Eye (tissue), 1 donor: ENCODE data around the gene FGF18.
"Not testable (repeated sequence)": the region's sequence is repeated elsewhere in the genome, so short reads cannot be mapped to it uniquely, and the experiment has no call there.

Experiments
- DNase-seq: peaks from one replicate; pipeline ENCODE4 v3.0.0-alpha.2; 2015

Gene FGF18, protein sequence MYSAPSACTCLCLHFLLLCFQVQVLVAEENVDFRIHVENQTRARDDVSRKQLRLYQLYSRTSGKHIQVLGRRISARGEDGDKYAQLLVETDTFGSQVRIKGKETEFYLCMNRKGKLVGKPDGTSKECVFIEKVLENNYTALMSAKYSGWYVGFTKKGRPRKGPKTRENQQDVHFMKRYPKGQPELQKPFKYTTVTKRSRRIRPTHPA

DNA sequence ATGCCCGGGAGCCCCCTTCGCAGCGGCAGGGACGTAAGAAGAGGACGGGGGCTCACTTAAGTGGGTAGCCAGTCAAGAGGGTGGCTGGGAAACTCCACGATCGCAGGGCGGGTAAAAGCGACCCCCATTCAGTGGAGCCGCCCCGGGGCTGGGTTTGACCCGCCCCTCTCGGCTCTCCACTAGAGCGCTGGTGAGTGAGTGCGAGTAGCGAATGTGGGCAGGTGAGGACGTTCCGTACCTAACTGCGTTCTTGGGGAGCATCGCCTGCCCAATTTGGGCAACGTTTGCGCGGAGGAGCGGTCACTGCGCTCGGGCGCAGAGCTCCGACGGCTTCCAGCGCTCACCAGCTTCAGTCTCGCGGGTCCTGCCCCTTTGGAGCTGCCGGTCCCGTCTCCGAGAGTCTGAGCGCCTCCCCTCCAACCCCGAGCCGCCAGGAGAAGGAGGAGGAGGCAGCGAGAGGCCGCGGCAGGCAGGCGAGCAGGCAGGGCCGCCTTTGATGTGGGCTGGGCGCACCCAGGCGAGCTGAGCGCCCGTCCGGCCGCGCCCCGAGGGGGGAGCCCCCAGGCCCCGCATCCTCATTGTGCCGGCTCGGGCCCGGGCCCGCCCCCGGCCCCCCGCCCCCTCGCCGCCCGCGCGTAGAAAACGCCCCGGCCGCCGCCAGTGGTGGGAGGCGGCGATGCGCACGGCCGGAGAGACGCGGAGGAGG lies at the start of gene FGF18:
TSS of gene FGF18 (plus strand) at position 666 of the 706 bp plus-strand sequence. CDS start 553 bp downstream, outside the sequence.
- DNase-seq, result peak; percentile 86

DNA sequence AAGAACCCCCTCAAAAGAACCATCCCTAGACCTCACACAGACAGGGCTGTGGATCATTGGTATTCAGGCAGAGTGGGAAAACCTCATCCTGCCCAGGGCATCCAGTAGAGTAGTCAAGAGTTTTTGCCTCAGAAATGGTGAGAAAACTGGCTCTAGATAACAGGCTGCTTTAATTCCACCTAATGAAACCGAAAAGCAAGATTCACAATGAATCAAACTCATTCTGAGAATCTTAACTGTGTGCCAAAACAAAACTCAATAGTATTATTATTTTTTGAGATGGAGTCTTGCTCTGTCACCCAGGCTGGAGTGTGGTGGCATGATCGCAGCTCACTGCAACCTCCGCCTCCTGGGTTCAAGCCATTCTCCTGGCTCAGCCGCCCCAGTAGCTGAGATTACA lies 49.5 kb upstream of the FGF18 start:
- no peak for DNase-seq

DNA sequence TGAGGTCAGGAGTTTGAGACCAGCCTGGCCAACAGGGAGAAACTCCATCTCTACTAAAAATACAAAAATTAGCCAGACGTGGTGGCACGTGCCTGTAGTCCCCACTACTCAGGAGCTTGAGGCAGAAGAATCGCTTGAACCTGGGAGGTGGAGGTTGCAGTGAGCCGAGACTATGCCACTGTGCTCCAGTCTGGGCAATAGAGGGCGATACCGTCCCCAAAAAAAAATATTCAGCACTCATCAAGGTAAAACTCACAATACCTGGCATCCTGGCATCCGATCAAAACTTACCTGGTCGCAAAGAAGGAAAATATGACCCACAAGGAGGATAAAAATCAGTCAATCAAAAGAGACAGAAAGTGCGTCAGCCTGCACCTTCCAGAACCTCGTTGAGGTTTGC lies 48.6 kb upstream of the FGF18 start:
- not testable (repeated sequence) for DNase-seq

DNA sequence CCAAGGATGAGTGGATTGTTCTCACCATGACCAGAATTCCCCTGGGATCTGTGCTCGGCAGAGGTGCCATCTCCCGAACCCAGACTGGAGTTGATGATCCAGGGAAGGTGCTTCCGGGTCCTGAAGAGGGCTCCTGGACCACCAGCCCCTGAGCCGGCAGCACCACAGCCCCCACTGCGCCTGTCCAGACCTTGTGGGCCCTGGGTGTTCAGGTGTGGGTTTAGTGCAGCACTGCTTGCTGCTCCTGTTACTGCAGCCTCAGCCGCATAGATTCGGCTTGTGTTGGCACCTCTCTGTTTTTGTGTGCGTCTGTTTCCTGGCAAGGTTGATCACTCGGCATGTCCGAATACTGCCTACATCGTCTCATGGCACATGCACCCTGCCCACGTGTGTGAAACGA lies 48.1 kb upstream of the FGF18 start:
- no peak for DNase-seq

DNA sequence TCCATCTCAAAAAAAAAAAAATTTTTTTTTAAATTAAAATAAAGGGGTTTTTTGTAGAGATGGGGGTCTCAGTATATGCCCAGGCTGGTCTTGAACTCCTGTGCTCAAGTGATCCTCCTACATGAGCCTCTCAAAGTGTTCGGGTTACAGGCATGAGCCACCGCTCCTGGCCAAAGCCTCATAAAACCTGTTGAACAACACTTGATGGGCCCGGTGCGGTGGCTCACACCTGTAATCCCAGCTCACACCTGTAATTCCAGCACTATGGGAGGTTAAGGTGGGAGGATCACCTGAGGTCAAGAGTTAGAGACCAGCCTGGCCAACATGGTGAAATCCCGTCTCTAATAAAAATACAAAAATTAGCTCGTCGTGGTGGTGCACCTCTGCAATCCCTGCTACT lies 39.5 kb upstream of the FGF18 start:
- no peak for DNase-seq

DNA sequence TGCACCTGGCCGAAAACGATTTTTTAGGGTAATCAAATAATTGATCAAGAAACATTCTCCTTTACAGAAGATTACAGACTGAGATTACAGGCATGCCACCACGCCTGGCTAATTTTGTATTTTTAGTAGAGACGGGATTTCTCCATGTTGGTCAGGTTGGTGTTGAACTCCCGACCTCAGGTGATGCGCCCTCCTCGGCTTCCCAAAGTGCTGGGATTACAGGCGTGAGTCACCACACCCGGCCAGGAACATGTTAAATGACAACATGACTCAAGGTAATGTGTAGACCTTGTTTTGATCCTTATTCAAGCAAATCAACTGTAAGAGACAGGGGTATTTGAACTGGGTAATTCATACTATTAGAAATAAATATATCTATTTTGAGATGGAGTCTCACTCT lies 35.0 kb upstream of the FGF18 start:
- not testable (repeated sequence) for DNase-seq

DNA sequence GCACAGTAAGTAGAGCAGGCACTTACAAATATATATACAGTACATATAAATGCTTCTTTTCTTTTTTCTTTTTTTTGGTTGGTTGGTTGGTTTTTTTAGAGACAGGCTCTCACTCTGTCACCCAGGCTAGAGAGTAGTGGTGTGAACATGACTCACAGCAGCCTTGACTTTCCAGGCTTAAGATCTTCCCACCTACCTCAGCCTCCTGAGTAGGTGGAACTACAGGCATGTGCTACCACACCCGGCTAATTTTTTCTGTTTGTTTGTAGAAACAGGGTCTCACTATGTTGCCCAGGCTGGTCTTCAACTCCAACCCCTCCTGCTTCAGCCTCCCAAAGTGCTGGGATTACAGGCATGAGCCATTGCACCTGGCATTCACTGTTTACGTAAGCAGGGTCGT lies 34.4 kb upstream of the FGF18 start:
- DNase-seq, result not testable (repeated sequence)

DNA sequence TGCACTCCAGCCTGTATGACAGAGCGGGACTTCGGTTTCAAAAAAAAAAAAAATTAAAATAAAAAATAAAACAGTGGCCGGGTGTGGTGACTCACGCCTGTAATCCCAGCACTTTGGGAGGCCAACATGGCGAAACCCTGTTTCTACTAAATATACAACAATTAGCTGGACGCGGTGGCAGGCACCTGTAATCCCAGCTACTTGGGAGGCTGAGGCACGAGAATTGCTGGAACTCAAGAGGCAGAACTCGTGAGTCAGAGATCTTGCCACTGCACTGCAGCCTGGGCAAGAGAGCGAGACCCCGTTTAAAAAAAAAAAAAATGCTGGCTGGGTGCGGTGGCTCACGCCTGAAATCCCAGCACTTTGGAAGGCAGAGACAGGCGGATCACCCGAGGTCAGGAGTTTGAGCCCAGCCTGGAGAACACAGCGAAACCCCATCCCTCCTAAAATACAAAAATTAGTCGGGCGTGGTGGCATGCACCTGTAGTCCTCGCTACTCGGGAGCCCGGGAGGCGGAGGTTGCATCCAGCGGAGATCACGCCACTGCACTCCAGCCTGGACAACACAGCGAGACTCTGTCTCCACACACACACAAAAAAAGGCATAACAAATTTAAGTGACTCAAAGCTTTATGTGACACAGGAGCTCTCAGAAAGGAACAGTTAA lies 33.3 kb upstream of the FGF18 start:
- no peak for DNase-seq

DNA sequence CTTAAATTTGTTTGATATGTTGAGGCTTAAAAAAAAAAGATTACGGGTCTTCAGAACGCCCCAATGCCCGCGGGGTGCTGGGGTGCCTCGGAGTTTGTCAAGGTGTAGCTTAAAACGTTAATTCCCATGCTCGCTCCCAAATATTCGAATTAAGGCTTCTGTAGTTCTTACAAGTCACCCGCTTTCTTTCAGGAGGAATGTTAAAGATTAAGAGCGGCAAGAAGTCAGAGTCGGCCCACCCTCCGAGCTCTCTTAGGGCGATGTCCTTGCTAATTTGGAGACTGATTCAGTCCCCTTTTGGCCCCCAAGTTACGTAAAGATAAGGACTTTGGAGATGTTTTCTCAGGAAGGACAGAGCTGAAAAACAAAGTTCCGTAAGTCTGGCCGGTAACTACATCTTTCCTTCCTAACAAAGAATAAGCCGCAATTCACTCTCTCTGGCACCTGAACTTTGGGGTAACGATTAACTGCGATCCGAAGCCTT lies 32.5 kb upstream of the FGF18 start:
- DNase-seq, result no peak

DNA sequence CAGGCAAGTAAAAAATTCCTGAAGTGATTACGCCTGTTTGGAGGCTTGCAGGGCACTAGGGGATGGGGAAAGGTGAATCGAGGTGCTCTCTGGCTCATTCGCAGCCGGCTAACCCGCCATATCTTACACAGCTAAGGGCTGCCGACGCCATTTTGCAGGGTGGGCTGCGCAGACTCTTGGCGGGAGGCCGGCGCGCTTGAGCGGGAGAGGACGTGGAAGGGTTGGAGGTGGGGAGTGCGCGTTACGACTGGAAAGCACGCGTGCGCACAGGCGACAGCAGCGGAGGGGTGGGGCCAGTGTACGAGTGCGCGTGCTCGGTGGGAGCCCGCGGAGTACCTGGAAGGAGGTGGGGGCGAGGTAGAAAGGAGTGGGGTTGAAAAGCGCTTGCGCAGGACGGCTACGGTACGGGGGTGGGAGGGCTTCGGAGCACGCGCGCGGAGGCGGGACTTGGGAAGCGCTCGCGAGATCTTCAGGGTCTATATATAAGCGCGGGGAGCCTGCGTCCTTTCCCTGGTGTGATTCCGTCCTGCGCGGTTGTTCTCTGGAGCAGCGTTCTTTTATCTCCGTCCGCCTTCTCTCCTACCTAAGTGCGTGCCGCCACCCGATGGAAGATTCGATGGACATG lies 32.0 kb upstream of the FGF18 start, which contains the start of gene NPM1:
TSS of gene NPM1 (plus strand) at position 505 of the 625 bp plus-strand sequence. CDS start at position 605, 100 bp downstream.
- peak; percentile 99 for DNase-seq

DNA sequence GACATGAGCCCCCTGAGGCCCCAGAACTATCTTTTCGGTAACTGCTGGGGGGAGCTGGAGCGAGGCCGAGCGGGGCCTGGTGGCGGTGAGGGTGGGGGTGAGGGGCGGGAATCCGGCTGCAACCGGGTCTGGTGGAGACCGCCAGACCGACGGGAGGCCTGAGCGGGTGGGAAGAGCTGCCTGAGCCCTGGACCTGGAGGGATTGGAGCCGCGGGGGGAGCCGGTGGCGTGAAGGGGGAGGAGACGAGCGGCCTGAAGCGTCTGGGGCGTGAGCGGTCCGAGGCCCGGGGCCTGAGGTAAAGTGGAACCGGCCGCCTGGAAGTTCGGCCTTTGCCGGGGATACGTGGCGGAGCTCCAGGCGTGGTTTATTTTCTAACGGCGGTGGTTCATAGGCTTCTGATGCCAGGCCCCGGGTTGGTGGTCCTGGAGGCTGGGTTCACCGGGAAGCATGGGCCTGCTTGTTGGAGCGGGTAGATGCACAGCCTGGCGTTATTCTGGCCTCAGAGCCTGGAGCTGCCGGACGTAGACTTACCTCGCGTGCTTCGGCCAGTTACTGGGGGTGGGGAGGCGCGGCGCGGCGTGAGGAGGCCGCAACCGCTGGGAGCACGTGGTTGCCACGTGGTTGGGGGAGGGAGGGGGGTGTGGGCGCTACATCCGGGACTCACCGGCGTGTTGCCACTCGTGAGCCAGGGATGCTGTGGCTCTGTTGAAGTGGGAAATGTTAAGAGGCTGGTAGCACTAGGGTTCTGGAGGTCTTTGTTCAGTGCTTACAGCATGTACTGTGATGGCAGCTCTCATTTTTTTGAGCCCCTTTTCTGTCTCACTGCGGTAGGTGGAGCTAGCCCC lies 31.3 kb upstream of the FGF18 start:
- DNase-seq, result peak; percentile 93

DNA sequence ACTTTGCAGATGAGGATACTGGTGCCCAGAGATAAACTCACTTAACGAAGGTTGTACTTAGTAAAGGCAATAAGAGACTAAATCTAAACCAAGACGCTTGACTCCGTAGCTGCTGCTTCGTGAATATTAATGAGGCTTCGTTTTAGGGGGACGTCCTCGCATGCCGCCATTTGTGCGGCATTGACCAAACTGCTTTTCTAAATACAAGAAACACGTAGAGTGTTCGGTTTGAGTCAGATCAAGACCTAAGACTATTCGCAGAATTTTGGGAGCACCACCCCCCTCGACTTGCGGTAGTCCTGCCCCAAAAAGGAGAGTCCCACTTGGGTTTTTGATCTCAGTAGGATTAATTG lies 30.7 kb upstream of the FGF18 start:
- DNase-seq, result no peak

DNA sequence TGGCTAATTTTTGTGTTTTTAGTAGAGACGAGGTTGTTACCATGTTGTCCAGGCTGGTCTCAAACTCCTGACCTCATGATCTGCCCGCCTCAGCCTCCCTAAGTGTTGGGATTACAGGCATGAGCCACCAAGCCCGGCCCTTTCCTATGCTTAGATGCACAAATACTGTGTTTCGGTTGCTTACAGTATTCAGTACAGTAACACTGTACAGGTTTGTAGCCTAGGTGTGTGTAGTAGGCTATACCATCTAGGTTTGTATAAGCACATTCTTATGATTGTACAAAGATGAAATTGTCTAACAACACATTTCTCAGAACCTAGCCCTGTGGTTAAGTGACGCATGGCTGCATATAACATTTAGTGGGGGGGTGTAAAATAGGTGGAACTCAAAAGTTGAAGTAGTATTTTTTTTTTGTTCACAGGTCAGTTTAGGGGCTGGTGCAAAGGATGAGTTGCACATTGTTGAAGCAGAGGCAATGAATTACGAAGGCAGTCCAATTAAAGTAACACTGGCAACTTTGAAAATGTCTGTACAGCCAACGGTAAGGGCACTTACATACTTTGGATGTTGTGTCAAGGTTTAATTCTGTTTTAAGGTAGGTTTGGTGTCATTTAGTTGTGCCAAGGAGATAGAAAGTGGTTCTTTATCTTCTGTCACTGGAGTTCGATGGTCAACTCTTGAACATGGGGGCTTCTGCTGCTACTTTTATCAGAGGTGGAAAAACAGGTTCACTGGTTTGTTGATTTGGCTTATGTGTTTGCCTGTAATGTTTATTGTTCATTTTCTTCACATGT lies 28.4 kb upstream of the FGF18 start:
- DNase-seq, result no peak

DNA sequence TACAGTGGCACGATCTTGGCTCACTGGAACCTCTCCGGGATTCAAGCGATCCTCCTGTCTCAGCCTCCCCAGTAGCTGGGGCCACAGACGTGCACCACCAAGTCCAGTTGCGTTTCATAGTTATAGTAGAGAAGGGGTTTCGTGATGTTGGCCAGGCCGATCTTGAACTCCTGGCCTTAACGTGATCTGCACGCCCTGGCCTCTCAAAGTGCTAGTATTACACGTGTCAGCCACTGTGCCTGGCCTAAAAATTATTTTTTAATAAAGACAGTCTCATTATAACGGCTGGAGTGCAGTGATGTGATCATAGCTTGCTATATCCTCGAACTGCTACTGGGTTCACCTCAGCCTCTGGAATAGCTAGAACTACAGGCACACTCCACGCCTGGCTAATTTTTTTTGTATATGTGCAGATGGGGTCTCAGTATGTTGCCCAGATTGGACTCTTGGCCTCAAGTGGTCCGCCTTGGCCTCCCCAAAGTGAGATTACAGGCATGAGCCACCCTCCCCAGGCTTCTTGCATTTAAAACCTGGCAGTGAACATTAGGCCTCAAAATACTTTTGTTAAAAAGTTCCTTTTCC lies 27.4 kb upstream of the FGF18 start:
- DNase-seq, result no peak

DNA sequence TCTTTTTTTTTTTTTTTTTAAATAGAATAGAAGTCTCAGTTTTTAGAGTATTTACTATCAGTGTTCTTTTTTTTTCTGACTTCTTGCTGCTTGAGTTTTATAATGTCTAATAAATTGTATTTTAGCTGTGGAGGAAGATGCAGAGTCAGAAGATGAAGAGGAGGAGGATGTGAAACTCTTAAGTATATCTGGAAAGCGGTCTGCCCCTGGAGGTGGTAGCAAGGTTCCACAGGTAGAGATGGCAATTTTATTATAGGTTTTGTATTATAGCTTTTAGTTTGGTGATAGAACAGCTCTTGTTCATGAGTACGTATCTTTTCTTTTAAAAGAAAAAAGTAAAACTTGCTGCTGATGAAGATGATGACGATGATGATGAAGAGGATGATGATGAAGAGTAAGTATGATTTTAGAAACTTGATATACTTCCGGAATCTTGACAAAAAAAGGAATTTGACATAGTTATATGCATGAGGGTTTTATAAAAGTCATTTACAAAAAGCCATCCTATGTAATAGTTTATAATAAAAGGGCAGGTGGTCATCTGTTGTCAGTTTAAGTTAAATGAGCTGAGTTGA lies 26.8 kb upstream of the FGF18 start:
- no peak for DNase-seq

DNA sequence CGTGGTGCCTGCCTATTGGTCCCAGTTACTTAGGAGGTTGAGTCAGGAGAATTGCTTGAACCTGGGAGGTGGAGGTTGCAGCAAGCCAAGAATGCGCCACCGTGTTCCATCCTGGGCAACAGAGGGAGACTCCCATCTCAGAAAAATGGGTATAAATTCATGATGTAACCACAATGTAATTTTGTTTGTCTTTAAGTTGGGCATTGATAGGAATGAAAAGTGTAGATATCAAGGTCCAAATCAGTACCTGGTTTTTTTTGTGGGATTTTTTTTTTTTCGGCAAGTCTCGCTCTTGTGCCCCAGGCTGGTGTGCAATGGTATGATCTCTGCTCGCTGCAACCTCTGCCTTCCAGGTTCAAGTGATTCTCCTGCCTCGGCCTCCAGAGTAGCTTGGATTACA lies 24.4 kb upstream of the FGF18 start:
- DNase-seq, result no peak

DNA sequence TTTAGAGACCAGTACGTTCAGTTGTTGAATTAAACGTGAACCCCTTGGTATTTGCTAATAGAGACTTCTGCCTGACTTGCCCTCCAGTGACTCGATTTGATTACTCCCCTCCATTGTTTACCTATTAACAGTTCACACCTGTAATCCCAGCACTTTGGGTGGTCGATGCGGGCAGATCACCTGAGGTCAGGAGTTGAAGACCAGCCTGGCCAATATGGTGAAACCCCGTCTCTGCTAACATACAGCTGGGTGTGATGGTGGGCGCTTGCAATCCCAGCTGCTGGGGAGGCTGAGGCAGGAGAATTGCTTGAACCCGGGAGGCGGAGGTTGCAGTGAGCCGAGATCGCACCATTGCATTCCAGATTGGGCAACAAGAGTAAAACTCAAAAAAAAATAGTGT lies 22.9 kb upstream of the FGF18 start:
- DNase-seq, result not testable (repeated sequence)

DNA sequence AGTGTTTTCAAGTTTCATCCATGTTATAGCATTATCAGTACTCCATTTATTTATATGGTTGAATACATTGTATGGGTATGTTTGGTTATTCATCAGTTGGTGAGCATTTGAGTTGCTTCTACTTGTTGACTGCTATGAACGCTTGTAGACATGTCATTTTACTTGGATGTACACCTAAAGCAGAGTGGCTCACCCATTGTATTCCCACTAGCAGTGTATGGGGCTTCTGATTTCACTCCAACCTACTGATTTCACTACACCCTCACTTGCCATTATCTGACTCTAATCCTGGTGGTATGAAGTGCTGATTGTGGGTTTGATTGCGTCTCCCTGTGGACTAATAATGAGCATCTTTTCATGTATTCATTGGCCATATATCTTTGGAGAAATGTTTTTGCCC lies 22.3 kb upstream of the FGF18 start:
- DNase-seq, result no peak

DNA sequence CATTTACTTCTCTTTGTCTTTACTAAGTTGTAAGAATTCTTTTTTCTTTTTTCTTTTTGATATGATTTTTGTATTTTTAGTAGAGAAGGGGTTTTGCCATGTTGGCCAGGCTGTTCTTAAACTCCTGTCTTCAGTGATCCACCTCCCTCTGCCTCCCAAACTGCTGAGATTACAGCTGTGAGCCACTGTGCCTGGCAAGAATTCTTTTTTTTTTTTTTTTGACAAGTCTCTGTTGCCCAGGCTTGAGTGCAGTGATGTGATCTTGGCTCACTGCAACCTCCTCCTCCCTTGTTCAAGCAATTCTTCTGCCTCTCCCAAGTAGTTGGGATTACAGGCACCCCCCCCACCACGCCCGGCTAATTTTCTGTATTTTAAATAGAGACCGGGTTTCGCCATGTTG lies 21.8 kb upstream of the FGF18 start:
- no peak for DNase-seq

DNA sequence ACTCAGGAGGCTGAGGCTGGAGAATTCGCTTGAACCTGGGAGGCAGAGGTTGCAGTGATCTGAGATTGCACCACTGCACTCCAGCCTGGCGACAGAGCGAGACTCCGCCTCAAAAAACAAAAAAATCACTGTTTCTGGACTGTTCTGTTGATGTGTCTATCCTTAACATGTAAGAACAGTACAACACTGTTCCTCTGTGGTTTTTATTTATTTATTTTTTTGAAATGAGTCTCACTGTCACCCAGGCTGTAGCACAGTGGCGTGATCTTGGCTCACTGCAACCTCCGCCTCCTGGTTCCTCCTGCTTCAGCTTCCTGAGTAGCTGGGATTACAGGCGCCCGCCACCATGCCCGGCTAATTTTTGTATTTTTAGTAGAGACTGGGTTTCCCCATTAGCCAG lies 20.8 kb upstream of the FGF18 start:
- not testable (repeated sequence) for DNase-seq

DNA sequence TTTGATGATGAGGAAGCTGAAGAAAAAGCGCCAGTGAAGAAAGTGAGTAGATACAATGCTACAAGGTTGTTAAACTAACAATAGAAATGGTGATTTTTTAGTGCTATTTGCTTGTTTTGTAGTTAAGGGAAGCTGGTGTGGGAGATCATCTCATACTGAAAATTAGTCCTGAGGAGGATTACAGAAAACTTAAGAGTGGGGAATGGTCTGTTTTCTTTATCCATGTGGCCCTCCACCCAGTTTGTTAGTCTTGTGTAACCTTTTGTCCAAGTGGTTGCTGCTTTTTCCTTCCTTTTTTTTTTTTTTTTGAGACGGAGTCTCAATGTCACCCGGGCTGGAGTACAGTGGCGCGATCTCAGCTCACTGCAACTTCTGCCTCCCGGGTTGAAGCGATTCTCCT lies 19.3 kb upstream of the FGF18 start:
- no peak for DNase-seq
